OCI-LY1 (cell line): ENCODE results near the gene TRAT1.

Experiments used
- H2AFZ ChIP-seq: fragments of 200-600 bp; sonication (generic), shearing (Covaris generic); 2 replicates; pipeline ENCODE4 v1.6.0; 2014; ENCODE audit warnings: antibody characterized with exemption, mild to moderate bottlenecking, low read length
- H3F3A ChIP-seq: fragments of 200-600 bp; sonication (generic), shearing (Covaris generic); 2 replicates; pipeline ENCODE4 v1.6.0; 2014; ENCODE audit warnings: mild to moderate bottlenecking, antibody characterized with exemption, low read length, moderate library complexity; ENCODE audit not compliant: insufficient read depth
- H3K27ac ChIP-seq: fragments of 200-600 bp; sonication (generic); 2 replicates; pipeline ENCODE4 v1.5.1; 2014; ENCODE audit warnings: low read length, mixed run types, mild to moderate bottlenecking, low read depth; ENCODE audit not compliant: poor library complexity, severe bottlenecking
- H3K27me3 ChIP-seq: fragments of 200-600 bp; sonication (generic); 2 replicates; pipeline ENCODE4 v1.6.0; 2014; ENCODE audit warnings: antibody characterized with exemption, mild to moderate bottlenecking, low read length, moderate library complexity; ENCODE audit not compliant: insufficient read depth
- H3K36me3 ChIP-seq: fragments of 200-600 bp; sonication (generic); 2 replicates; pipeline ENCODE4 v1.6.1; 2014; ENCODE audit warnings: mild to moderate bottlenecking, antibody characterized with exemption, low read length, moderate library complexity, mixed read lengths; ENCODE audit not compliant: insufficient read depth
- H3K4me1 ChIP-seq: fragments of 200-600 bp; sonication (generic); 2 replicates; pipeline ENCODE4 v1.5.1; 2014; ENCODE audit warnings: mild to moderate bottlenecking, low read length, moderate library complexity; ENCODE audit not compliant: insufficient read depth, severe bottlenecking
- H3K4me2 ChIP-seq: fragments of 200-600 bp; sonication (generic), shearing (Covaris generic); 2 replicates; pipeline ENCODE4 v1.6.1; 2014; ENCODE audit warnings: low read length
- H3K4me3 ChIP-seq: fragments of 200-600 bp; sonication (generic); 2 replicates; pipeline ENCODE4 v1.5.1; 2014; ENCODE audit warnings: low read length, low read depth, mild to moderate bottlenecking, mixed read lengths; ENCODE audit not compliant: poor library complexity, severe bottlenecking
- H3K79me2 ChIP-seq: fragments of 200-600 bp; shearing (Covaris generic); 2 replicates; pipeline ENCODE4 v1.6.1; 2016; ENCODE audit warnings: mixed run types, low read length, mixed read lengths; ENCODE audit not compliant: insufficient read depth
- H3K9ac ChIP-seq: fragments of 200-600 bp; sonication (generic), shearing (Covaris generic); 2 replicates; pipeline ENCODE4 v1.6.1; 2014; ENCODE audit warnings: mild to moderate bottlenecking, low read length, mixed read lengths
- H3K9me2 ChIP-seq: fragments of 200-600 bp; sonication (generic), shearing (Covaris generic); 2 replicates; pipeline ENCODE4 v1.6.1; 2014; ENCODE audit warnings: low read depth, mild to moderate bottlenecking, low read length, mixed read lengths
- H3K9me3 ChIP-seq: fragments of 200-600 bp; shearing (Covaris generic); 2 replicates; pipeline ENCODE4 v1.6.1; 2014; ENCODE audit warnings: low read length, mixed read lengths
- H4K20me1 ChIP-seq: fragments of 200-600 bp; sonication (generic), shearing (Covaris generic); 2 replicates; pipeline ENCODE4 v1.6.0; 2016; ENCODE audit warnings: mild to moderate bottlenecking, low read length; ENCODE audit not compliant: insufficient read depth
- EZH2 ChIP-seq: fragments of 200-600 bp; sonication (generic), shearing (Covaris generic); IDR thresholded peaks from 2 replicates; pipeline ENCODE4 v1.8.0; 2017; ENCODE audit warnings: borderline replicate concordance, mixed run types, mild to moderate bottlenecking, antibody characterized with exemption, low read length, moderate library complexity, mixed read lengths
- TF ChIP-seq, protein P1 (sequence below): fragments of 200-600 bp; sonication (generic), shearing (Covaris generic); IDR thresholded peaks from 2 replicates; pipeline ENCODE4 v1.5.1; 2017; ENCODE audit warnings: mild to moderate bottlenecking, antibody characterized with exemption, low read length, moderate library complexity, mixed read lengths

The TRAT1 gene

DNA sequence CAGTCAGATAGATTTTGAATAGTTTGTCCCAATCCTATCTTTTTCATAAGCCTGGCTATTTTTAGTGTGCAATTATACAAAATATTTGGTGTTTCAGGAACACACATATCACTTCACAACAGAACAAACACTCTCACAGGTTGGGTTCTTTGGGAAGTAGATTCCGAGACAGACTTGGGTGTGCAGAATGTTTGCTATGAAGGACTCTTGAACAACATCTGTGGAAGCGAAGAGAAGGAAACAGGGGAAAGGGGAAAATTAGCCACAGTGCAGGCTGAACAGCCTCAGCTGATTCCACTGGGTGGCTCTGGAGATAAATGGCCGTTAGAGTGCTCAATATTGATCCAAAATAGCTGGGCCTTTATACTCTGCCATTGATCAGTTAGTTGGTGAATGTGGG is 69.2 kb downstream of the TRAT1 start:
- Histone ChIP-seq H3F3A (no peaks in the 10 kb centered on the region), H3K36me3 (no peaks in the 10 kb centered on the region), H3K79me2 (no peaks in the 10 kb centered on the region), H3K9me2 (no peaks in the 10 kb centered on the region), H3K4me3 (no peak overlapping the region), H3K9ac (no peak overlapping the region), H3K27ac (no peak overlapping the region), H2AFZ (no peak overlapping the region), H3K27me3 (peaks cover 3% of the 10 kb centered on the region; the same call in 1 of the 2 replicates), H3K4me2 (no peak overlapping the region), H3K9me3 (no peaks in the 10 kb centered on the region), H4K20me1 (no peaks in the 10 kb centered on the region), H3K4me1 (no peaks in the 10 kb centered on the region)
- TF ChIP-seq, protein P1, sequence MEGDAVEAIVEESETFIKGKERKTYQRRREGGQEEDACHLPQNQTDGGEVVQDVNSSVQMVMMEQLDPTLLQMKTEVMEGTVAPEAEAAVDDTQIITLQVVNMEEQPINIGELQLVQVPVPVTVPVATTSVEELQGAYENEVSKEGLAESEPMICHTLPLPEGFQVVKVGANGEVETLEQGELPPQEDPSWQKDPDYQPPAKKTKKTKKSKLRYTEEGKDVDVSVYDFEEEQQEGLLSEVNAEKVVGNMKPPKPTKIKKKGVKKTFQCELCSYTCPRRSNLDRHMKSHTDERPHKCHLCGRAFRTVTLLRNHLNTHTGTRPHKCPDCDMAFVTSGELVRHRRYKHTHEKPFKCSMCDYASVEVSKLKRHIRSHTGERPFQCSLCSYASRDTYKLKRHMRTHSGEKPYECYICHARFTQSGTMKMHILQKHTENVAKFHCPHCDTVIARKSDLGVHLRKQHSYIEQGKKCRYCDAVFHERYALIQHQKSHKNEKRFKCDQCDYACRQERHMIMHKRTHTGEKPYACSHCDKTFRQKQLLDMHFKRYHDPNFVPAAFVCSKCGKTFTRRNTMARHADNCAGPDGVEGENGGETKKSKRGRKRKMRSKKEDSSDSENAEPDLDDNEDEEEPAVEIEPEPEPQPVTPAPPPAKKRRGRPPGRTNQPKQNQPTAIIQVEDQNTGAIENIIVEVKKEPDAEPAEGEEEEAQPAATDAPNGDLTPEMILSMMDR, result no peak
- no peak for TF ChIP-seq EZH2

DNA sequence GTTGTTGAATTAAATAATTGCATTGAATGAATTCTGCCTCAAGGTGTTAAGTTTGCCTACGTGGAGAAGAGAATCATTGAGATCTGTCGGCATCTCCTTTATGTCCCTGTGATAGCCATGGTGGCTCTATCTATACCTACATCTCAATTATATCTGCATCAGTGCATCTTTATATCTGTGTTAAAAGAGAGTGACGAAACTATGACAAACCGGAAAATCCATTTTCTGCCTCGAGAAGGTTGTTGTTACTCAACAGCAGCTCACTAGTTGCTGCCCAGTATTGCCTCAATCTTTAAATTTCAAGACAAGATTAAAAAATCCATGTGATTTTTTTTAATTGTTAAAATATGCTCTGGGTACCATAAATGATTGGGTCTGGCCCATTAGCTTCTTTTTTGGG is 72.4 kb downstream of the TRAT1 start:
- Histone ChIP-seq H3K4me1 (no peaks in the 10 kb centered on the region), H3K27me3 (peaks cover 3% of the 10 kb centered on the region; the same call in 1 of the 2 replicates), H3K9ac (no peak overlapping the region), H2AFZ (no peak overlapping the region), H3K9me2 (no peaks in the 10 kb centered on the region), H3K9me3 (no peaks in the 10 kb centered on the region), H3K79me2 (no peaks in the 10 kb centered on the region), H3K4me2 (no peak overlapping the region), H3K4me3 (no peak overlapping the region), H3F3A (no peaks in the 10 kb centered on the region), H3K27ac (no peak overlapping the region), H4K20me1 (no peaks in the 10 kb centered on the region), H3K36me3 (no peaks in the 10 kb centered on the region)
- TF ChIP-seq, protein P1, result no peak
- TF ChIP-seq EZH2, result no peak

DNA sequence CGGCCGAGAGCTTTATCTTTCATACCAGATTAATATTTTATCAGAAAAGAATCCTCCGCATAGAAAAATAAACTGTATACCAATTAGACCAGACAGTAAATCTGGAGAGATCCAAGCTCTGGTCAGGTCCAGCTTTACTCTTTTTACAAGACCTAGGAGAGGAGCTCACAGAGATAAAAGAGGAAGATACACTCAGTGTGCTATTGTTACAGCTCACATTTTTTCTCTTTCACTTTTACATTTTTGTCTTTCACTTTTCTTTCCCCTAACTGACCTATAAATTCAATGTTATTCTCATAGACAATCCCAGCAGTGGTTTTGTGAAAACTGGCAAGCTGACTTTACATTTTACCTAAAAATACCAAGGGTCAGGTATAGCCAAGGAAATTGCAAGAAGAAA is 75.3 kb downstream of the TRAT1 start:
- Histone ChIP-seq H3K9ac (no peak overlapping the region), H3K4me3 (no peak overlapping the region), H3F3A (no peaks in the 10 kb centered on the region), H3K27me3 (peaks cover 3% of the 10 kb centered on the region; the same call in 1 of the 2 replicates), H3K4me2 (no peak overlapping the region), H2AFZ (no peak overlapping the region), H3K27ac (no peak overlapping the region), H3K9me2 (no peaks in the 10 kb centered on the region), H3K4me1 (no peaks in the 10 kb centered on the region), H3K36me3 (no peaks in the 10 kb centered on the region), H4K20me1 (no peaks in the 10 kb centered on the region), H3K9me3 (no peaks in the 10 kb centered on the region), H3K79me2 (no peaks in the 10 kb centered on the region)
- TF ChIP-seq, protein P1, result no peak
- TF ChIP-seq EZH2, result no peak
